Iris pigment epithelial cell (primary cell): ENCODE results near the gene MINDY4.

Experiments used
- DNase-seq: peaks from one replicate; pipeline ENCODE4 v3.0.0-alpha.2; 2011; ENCODE audit warnings: low read depth

MINDY4 gene

GRCh38 chr7:30916767-30917166 is 145.6 kb downstream of the MINDY4 start:
- no peak for DNase-seq

- no peak for DNase-seq
These were observed 146.1 kb downstream of the MINDY4 start for GRCh38 chr7:30917216-30917893.

- DNase-seq, result no peak
These were observed 147.5 kb downstream of the MINDY4 start for GRCh38 chr7:30918676-30919075.

GRCh38 chr7:30920021-30920583 is 148.9 kb downstream of the MINDY4 start:
- no peak for DNase-seq

- DNase-seq, result peak; percentile 26
These were observed 149.6 kb downstream of the MINDY4 start for GRCh38 chr7:30920584-30921539.

- DNase-seq, result no peak
These were observed 150.6 kb downstream of the MINDY4 start for GRCh38 chr7:30921540-30922401.

- no peak for DNase-seq
These were observed 151.4 kb downstream of the MINDY4 start for GRCh38 chr7:30922596-30922995.

GRCh38 chr7:30923009-30923773 is 152.0 kb downstream of the MINDY4 start:
- DNase-seq, result no peak

- no peak for DNase-seq
These were observed 152.7 kb downstream of the MINDY4 start for GRCh38 chr7:30923774-30924413.

- DNase-seq, result no peak
These were observed 153.4 kb downstream of the MINDY4 start for GRCh38 chr7:30924624-30925023.

GRCh38 chr7:30925117-30925516 is 153.9 kb downstream of the MINDY4 start:
- no peak for DNase-seq

- no peak for DNase-seq
These were observed 154.7 kb downstream of the MINDY4 start for GRCh38 chr7:30925913-30926312.

- no peak for DNase-seq
These were observed 155.1 kb downstream of the MINDY4 start for GRCh38 chr7:30926313-30926712.

- DNase-seq, result no peak
These were observed 155.8 kb downstream of the MINDY4 start for GRCh38 chr7:30927040-30927439.

- DNase-seq, result no peak
These were observed 156.3 kb downstream of the MINDY4 start for GRCh38 chr7:30927559-30927958.

- DNase-seq, result no peak
These were observed 157.1 kb downstream of the MINDY4 start for GRCh38 chr7:30928254-30928872.

GRCh38 chr7:30929686-30930085 is 158.5 kb downstream of the MINDY4 start:
- DNase-seq, result no peak

- DNase-seq, result no peak
These were observed 159.4 kb downstream of the MINDY4 start for GRCh38 chr7:30930621-30931020.

GRCh38 chr7:30931161-30931928 is 160.1 kb downstream of the MINDY4 start:
- DNase-seq, result no peak
